GM19193 (cell line): ENCODE results near the gene SPO11.

Experiments used
- POLR2A ChIP-seq: IDR thresholded peaks from 4 replicates; pipeline ENCODE4 v1.6.1; 2011; ENCODE audit not compliant: insufficient read depth, insufficient read length; ENCODE audit errors: extremely low read depth

The SPO11 gene

GRCh38 chr20:57320358-57320757 is 9.2 kb upstream of the SPO11 start:
- no peak for TF ChIP-seq POLR2A

DNA sequence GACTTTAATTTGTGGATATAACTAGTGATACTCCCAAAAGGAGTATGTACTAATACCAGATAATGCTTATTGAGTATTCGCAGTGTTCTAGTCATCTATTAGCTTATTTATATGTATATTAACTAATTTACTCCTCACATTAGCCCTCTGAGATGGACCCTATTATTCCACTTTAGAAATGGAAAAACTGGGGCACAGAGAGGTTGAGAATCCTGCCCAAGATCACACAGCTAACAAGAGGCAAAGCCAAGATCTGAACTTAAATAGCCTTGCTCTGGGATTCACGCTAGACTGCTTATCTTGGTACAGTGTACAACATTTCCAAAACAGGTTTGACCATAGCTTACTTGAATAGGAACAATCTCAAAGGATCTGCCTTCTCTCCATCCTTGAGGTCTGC is 8.5 kb upstream of the SPO11 start:
- no peak for TF ChIP-seq POLR2A

DNA sequence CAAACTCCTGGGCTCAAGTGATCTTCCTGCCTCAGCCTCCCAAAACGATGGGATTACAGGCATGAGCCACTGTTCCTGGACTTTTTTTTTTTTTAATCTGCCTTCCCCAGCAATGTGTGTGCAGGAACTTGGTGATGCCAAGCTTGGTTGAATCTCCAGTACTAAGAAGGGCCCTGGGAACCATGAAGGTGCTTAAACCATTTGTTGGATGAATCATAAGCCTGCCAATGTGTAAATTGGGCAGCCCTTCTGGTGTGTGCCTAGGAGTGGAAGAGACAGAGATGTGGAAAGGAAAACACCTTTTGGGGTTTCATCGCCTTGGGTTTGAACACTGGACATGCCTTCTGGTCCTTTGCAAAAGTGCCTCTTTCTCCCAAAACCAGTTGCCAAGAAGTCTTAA is 7.1 kb upstream of the SPO11 start:
- TF ChIP-seq POLR2A, result no peak

DNA sequence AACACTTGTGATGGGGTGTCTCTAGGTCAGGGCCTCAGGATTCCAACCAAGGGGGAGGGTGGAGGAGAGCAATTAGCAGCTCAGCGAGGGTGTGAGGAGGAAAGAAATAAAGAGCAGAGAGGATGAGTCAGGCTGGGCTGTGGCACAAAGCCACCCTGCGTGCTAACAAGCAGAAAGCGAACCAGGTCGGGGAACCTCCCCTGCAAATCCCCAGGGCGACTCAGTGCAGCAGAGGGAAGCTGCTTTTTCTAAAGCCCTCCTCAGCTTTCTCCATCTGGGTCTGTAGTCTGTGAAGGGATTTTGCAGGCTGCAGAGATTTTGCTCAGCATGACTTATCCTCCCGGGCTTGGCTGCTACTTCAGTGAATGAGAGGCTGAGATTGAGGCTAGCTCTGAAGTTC is 6.6 kb upstream of the SPO11 start:
- TF ChIP-seq POLR2A, result no peak

DNA sequence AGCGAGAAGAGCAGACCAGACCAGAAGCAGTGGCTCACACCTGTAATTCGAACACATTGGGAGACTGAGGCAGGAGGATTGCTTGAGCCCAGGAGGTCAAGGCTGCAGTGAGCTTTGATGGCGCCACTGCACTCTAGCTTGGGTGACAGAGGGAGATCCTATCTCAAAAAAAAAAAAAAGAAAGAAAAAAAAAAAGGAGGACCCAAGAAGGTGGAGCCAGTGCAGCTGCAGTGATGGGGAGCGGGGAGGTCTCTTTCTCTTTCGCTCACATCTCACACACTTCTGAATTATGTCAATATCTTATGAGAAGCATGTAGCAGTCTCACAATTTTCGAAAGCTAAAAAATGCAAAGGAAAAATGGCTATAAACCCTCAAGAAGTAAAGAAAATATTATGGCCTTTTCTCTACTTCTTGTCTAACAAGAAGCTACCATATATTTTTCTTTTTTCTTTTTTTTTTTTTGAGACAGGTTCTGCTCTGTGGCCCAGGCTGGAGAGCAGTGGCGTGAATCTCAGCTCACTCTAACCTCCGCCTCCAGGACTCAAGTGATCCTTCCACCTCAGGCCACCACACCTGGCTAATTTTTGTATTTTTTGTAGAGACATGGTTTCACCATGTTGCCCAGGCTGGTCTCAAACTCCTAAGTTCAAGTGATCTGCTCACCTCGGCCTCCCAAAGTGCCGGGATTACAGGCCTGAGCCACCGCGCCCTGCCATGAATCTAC is 3.8 kb upstream of the SPO11 start:
- TF ChIP-seq POLR2A, result no peak

- no peak for TF ChIP-seq POLR2A
These were observed 2.7 kb upstream of the SPO11 start for GRCh38 chr20:57326667-57327455.

DNA sequence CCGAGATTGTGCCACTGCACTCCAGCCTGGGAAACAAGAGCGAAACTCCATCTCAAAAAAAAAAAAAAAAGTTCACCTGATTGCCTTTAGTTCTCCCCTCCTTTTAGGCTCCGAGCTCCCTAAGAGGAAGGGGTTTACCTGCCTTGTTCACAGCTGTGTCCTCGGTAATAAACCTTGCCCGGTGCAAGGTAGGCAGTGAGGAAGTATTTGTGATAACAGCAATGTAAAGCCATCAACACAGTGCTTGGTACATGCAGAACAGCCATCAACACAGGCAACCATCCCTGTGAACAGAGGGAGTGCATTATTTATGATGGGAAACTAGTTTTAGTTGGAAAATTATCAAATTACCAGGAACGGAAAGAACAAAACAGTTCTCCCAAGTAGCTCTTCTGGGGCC is 1.8 kb upstream of the SPO11 start:
- no peak for TF ChIP-seq POLR2A

DNA sequence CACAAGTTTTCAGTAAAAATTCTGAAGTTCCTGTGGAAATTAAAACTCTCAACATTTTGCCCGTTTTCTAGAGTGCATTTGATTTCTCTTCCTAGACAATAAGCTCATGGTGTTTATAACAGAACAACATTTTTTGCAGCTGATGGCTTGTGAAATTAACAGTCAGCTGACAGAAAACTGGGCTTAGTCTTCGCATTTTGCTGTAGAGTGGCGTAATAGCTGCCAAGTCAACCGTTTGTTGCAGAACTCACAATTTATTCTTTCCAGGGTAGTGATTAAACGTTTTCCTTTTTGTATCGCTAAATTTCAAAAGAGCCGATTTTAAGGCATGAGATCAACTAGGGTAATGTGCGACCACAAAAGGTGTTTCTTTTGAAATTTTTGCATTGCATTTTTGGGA is 1.4 kb downstream of the SPO11 start:
- TF ChIP-seq POLR2A, result no peak

DNA sequence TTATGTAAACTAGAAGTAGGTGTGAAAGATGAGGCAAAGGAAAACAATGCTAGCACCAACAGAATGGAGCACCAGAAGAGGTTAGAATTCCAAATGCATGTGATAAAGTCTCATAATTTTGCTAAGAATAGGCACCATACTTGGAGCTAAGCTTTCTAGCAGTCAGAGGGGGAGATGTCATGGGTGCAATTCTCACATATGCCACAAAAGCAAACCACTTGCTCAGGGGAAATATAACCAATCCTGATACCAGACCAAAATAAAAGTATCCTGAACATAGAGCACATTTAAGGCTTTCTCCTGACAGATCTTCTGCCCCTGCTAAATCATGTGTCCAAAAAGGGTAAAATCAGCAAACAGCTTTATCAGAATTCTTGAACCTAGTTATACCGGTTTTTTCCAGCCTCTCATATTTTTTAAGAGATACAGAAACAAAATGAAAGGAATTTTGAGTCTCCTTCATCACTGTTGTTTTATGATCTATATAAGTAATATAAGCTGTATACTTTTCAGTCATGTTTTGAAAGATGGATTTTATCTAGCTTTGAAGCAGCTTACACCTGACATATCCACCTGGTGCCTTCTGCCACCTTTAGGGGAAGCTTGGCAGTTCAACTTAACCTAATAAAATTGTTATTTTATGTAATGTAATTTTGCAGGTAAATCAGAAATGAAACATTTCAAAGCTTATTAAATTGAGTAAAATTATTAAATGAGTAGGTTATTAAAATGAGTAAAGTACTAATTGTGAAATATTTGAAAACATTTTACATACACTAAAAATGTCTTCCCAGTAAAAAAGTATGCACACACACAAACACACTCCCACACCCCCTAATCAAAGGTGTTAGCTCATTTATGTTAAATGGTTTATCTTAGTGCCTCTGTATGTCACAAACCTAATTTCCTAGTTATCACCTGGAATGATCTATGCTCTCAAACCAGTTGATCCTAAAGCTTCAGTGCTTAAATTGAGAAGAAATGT is 2.8 kb downstream of the SPO11 start:
- no peak for TF ChIP-seq POLR2A

- no peak for TF ChIP-seq POLR2A
These were observed 5.8 kb downstream of the SPO11 start for GRCh38 chr20:57335392-57335791.

DNA sequence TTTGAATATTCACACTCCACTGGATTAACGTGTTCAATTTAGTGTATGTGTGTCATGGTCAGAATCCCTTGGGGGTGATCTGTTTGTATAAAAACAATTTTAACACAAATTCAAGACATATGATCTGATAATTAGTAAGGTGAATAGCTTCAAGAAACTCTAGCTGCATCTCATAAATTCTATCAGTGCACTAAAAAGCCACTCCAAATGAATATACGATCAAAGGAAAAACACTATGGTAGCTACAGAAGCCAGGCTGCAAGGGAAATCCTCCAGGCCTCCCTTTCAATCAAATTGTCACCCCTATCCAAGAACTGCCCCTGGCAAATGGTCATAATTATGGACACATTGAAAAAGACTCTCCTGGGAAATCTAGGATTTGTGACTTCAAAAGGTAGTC is 12.1 kb downstream of the SPO11 start:
- TF ChIP-seq POLR2A, result no peak

DNA sequence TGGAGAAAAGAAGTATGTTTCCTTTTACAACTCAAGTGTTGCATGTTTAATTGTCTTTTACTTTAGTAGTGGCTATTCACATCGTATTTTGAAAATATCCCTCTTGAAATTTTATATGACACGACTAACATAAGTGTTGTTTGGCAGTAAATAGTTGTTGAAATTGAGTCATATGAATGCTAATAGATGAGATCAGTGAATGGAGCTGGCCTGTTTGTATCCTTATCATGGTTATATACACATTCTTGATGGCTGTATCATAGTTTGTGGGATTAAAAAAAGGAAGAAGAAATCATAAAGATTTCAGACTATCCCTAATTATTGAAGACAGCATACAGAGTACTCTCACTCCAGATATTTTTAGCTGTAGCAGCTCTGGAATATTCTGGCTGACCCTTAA is 13.2 kb downstream of the SPO11 start:
- no peak for TF ChIP-seq POLR2A

- TF ChIP-seq POLR2A, result no peak
These were observed 16.9 kb downstream of the SPO11 start for GRCh38 chr20:57346477-57346876.

GRCh38 chr20:57347393-57347792 is 17.8 kb downstream of the SPO11 start:
- no peak for TF ChIP-seq POLR2A

GRCh38 chr20:57350081-57350710 is 20.6 kb downstream of the SPO11 start:
- TF ChIP-seq POLR2A, result no peak

DNA sequence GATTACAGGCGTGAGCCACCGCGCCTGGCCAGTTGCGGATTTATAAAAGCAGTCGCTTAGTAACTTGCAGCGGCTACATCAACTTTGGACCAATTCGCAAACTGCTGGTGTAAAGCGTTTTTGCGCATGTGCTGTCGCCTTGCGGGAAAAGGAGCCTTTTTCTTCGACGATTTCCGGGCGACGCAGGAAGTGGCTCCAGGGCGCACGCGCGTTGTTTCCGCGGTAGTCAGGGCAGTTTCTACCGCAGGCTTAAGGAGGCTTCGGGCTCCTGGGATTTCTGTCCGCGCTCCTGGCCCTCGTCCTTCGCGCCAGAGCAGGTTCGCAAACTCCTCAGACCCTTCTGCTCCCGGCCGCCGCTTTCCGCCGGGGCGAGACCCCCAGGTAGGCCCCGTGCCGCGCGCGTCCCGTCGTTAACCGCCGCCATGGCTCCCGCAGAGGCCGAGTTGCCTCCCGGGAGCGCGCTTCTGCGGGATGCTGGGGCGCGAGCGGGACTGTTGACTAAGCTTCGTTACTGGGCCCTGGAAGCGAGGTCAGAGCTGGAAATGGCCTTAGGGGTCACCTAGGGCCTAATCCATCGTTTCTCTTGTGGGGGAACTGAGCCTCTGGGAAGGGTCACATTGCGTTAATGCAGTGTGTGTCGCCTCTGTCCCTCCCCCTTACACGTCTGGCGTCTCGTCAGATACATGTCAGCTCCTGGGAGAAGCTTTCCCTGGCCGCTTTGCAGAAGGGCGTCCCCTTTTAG is 21.6 kb downstream of the SPO11 start, which contains the start of gene RAE1:
TSS of gene RAE1 (plus strand) at position 214 of the 742 bp plus-strand sequence. CDS start 2,784 bp downstream, outside the sequence.
- TF ChIP-seq POLR2A, result peak; percentile 84
